ENCODE results near the gene EPS8L2.

GRCh38 chr11:724778-725386, 18.9 kb downstream of the EPS8L2 start:
- TF ChIP-seq CTCF (IDR thresholded peaks at IDR 0.05) (no peak), POLR2A (IDR thresholded peaks at IDR 0.05) (no peak)
